K562 (cell line): ENCODE data around the gene SHISA7. TPM values are rescaled to one million over a fixed set of nuclear protein-coding genes. Genes with fewer than 3 reads are reported as not detected.

Experiments
- CXXC5 ChIP-seq: fragments of 250-450 bp; sonication (Bioruptor Pico); IDR thresholded peaks from 2 replicates; pipeline ENCODE4 v1.8.0; 2022; ENCODE audit warnings: inconsistent platforms, mild to moderate bottlenecking, moderate library complexity
- DDX20 ChIP-seq: fragments of 450-650 bp; IDR thresholded peaks from 2 replicates; pipeline ENCODE4 v1.6.1; 2016; ENCODE audit warnings: missing genetic modification characterization, low read depth, mild to moderate bottlenecking, missing compliant biosample characterization, moderate library complexity
- ELF1 ChIP-seq: fragments of 200-800 bp; sonication (Bioruptor generic); IDR thresholded peaks from 2 replicates; pipeline ENCODE4 v1.6.1; 2016; ENCODE audit warnings: missing genetic modification characterization, missing compliant biosample characterization
- ETV1 ChIP-seq: fragments of 450-650 bp; conservative IDR thresholded peaks from 2 replicates; pipeline ENCODE4 v1.6.1; 2016; ENCODE audit warnings: missing genetic modification characterization, control low read depth, low read depth, missing compliant biosample characterization
- FOSL1 ChIP-seq: fragments of 200-800 bp; sonication (Bioruptor generic); conservative IDR thresholded peaks from 2 replicates; pipeline ENCODE4 v1.6.1; 2016; ENCODE audit warnings: missing genetic modification characterization, missing compliant biosample characterization
- HNRNPK ChIP-seq: fragments of 200-400 bp; formaldehyde crosslinking; IDR thresholded peaks from one replicate; pipeline ENCODE4 v1.6.1; 2018; ENCODE audit warnings: mild to moderate bottlenecking, low read depth, low read length; ENCODE audit not compliant: poor library complexity, severe bottlenecking
- KDM2B ChIP-seq: fragments of 250-450 bp; sonication (Bioruptor Pico); IDR thresholded peaks from 2 replicates; pipeline ENCODE4 v1.8.0; 2021; ENCODE audit warnings: mild to moderate bottlenecking, moderate library complexity
- MEF2A ChIP-seq: IDR thresholded peaks from 2 replicates; pipeline ENCODE4 v1.6.1; 2011; ENCODE audit warnings: low read depth, mild to moderate bottlenecking, low read length, moderate library complexity; ENCODE audit not compliant: control insufficient read depth
- MEF2D ChIP-seq: conservative IDR thresholded peaks from 2 replicates; pipeline ENCODE4 v1.6.1; 2016; ENCODE audit warnings: low read depth, missing genetic modification characterization, missing compliant biosample characterization
- MIER1 ChIP-seq: fragments of 450-650 bp; IDR thresholded peaks from 2 replicates; pipeline ENCODE4 v1.6.1; 2016; ENCODE audit warnings: antibody characterized with exemption, mild to moderate bottlenecking, low read depth
- NCOR1 ChIP-seq: fragments of 450-650 bp; IDR thresholded peaks from 2 replicates; pipeline ENCODE4 v1.6.1; 2016; ENCODE audit warnings: mild to moderate bottlenecking, moderate library complexity
- RBM25 ChIP-seq: fragments of 200-400 bp; formaldehyde crosslinking; IDR thresholded peaks from 2 replicates; pipeline ENCODE4 v1.6.1; 2018; ENCODE audit warnings: low read length, low read depth, moderate library complexity; ENCODE audit not compliant: severe bottlenecking
- SMC3 ChIP-seq: conservative IDR thresholded peaks from 2 replicates; pipeline ENCODE4 v1.6.1; 2011; ENCODE audit warnings: low read depth, low read length, improper control_type of control experiment; ENCODE audit not compliant: insufficient read depth
- TAF1 ChIP-seq: IDR thresholded peaks from 2 replicates; pipeline ENCODE4 v1.6.1; 2011; ENCODE audit warnings: mild to moderate bottlenecking, low read length, moderate library complexity; ENCODE audit not compliant: insufficient read depth, control insufficient read depth, severe bottlenecking; ENCODE audit errors: extremely low read depth
- USF1 ChIP-seq: sonication (generic); formaldehyde crosslinking; IDR thresholded peaks from 2 replicates; pipeline ENCODE4 v1.9.0; 2022; ENCODE audit warnings: mild to moderate bottlenecking, missing genetic modification reagents
- ZBTB5 ChIP-seq: fragments of 450-650 bp; IDR thresholded peaks from 2 replicates; pipeline ENCODE4 v1.6.1; 2017; ENCODE audit warnings: antibody characterized with exemption
- ZC3H4 ChIP-seq: sonication (generic); formaldehyde crosslinking; IDR thresholded peaks from 2 replicates; pipeline ENCODE4 v1.9.0; 2021; ENCODE audit warnings: missing genetic modification reagents, borderline replicate concordance
- ZNF253 ChIP-seq: fragments of 250-450 bp; sonication (Bioruptor Pico); conservative IDR thresholded peaks from 2 replicates; pipeline ENCODE4 v1.6.1; 2021; ENCODE audit warnings: mild to moderate bottlenecking
- ZNF282 ChIP-seq: sonication (generic); formaldehyde crosslinking; IDR thresholded peaks from 2 replicates; pipeline ENCODE4 v1.8.1; 2023; ENCODE audit warnings: missing genetic modification reagents
- ZNF780A ChIP-seq: fragments of 250-450 bp; sonication (Bioruptor Pico); IDR thresholded peaks from 2 replicates; pipeline ENCODE4 v1.5.0; 2021; ENCODE audit warnings: mild to moderate bottlenecking
- polyA plus RNA-seq, 8 experiments: library from polyadenylated mRNA; depleted of rRNA in 4 of 8; stranded (reverse) in 5 of 8; unstranded in 3 of 8; fragments of >200 nt; fragmentation: Nextera tagmentation in 2 of 8; fragmentation: Illumina TruSeq in 1 of 8; extraction: Ambion mirVana in 2 of 8; extraction: Trizol in 1 of 8; gene quantifications; 2 replicates each; pipeline versions ENCODE4 v1.2.1 to v1.2.3, GENCODE V29; 2011 to 2014; ENCODE audit warnings: inconsistent platforms in 1 of 8, missing spikeins in 1 of 8
- total RNA-seq, 7 experiments: library from RNA; depleted of rRNA in 6 of 7; stranded (reverse); fragments of >200 nt in 6 of 7; fragmentation: Illumina TruSeq in 2 of 7; extraction: Trizol in 2 of 7; gene quantifications; 2 replicates each; pipeline versions ENCODE4 v1.2.1 to v1.2.3, GENCODE V29; 2011 to 2021; ENCODE audit warnings: low replicate concordance in 1 of 7
- TF ChIP-seq, protein P1 (sequence below), 2 experiments: fragments of 200-800 bp in 1 of 2; sonication (Bioruptor generic) in 1 of 2; sonication (generic) in 1 of 2; formaldehyde crosslinking in 1 of 2; IDR thresholded peaks in 1 of 2; conservative IDR thresholded peaks in 1 of 2; 2 replicates each; pipeline versions ENCODE4 v1.5.0 to v1.6.1; 2016 to 2020; ENCODE audit warnings: missing compliant biosample characterization in 1 of 2, missing genetic modification characterization in 1 of 2, missing genetic modification reagents in 1 of 2
- TF ChIP-seq, protein P2 (sequence below): fragments of 250-450 bp; sonication (Bioruptor Pico); IDR thresholded peaks from 2 replicates; pipeline ENCODE4 v1.8.0; 2022; ENCODE audit warnings: inconsistent platforms, mild to moderate bottlenecking, moderate library complexity, borderline replicate concordance

The SHISA7 gene
- total and polyA plus RNA-seq, 9 of the 15 experiments (the other 6 are each of a cell fraction or from before 2014, with no cell fraction given), result 0.01 to 0.40 (median 0.07) TPM

DNA sequence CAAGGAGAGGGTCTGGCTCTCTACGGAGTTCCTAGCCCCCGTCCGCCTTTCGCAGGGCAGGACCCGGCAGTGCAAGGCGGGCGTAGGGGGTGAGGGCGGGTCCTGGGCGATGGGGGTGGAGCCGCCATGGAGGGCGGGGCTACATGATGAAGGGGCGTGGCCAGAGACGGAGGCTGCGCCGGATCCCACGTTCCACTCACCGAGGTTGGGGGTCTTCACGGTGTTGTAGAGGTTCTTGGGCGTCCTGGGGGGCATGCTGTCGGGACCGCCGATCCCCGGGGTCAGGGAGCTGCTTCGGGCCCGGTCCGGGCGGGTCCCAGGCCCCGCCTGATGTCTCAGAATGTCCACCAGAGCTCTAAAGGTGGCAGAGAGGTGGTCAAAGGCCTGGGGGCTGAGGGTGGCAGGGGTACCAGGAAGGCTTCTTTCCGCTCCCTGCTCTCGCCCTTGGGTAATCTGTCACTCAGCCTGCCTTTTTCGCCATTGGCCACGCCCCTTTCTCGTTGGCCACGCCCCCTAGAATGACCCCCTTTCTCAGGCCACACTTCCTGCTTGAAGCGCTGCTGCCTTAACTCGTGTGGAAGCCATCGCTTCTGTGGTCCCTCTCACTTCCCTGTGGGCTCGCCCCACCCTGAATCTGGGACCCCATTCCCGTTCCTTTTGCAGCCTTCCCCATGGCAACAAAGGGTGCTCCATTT is 2.5 kb downstream of the SHISA7 start (continued):
- TF ChIP-seq ZNF780A (CRISPR knock-in tag) (no peak), ZNF282 (CRISPR knock-in tag) (no peak), SMC3 (no peak), MIER1 (0 out of 2 replicates have a peak, but pooled peaks have one; percentile 14), ELF1 (tag) (peak; percentile 61), ZNF253 (CRISPR knock-in tag) (no peak), MEF2D (no peak), TAF1 (peak; percentile 77), NCOR1 (no peak), HNRNPK (no peak), RBM25 (no peak), FOSL1 (no peak), DDX20 (tag) (no peak), CXXC5 (CRISPR knock-in tag) (0 out of 2 replicates have a peak, but pooled peaks have one; percentile 25), ZBTB5 (no peak), ETV1 (tag) (no peak; the same call in 1 of the 2 replicates), USF1 (no peak; the same call in 1 of the 2 replicates), ZC3H4 (CRISPR knock-in tag) (no peak), MEF2A (no peak), KDM2B (CRISPR knock-in tag) (no peak)
- TF ChIP-seq, protein P1, sequence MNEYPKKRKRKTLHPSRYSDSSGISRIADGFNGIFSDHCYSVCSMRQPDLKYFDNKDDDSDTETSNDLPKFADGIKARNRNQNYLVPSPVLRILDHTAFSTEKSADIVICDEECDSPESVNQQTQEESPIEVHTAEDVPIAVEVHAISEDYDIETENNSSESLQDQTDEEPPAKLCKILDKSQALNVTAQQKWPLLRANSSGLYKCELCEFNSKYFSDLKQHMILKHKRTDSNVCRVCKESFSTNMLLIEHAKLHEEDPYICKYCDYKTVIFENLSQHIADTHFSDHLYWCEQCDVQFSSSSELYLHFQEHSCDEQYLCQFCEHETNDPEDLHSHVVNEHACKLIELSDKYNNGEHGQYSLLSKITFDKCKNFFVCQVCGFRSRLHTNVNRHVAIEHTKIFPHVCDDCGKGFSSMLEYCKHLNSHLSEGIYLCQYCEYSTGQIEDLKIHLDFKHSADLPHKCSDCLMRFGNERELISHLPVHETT (CRISPR knock-in tag; conservative IDR thresholded peaks at IDR 0.05 in 1 of 2, IDR thresholded peaks at IDR 0.05 in 1 of 2), result no peak
- TF ChIP-seq, protein P2, sequence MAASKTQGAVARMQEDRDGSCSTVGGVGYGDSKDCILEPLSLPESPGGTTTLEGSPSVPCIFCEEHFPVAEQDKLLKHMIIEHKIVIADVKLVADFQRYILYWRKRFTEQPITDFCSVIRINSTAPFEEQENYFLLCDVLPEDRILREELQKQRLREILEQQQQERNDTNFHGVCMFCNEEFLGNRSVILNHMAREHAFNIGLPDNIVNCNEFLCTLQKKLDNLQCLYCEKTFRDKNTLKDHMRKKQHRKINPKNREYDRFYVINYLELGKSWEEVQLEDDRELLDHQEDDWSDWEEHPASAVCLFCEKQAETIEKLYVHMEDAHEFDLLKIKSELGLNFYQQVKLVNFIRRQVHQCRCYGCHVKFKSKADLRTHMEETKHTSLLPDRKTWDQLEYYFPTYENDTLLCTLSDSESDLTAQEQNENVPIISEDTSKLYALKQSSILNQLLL (CRISPR knock-in tag), result no peak
